KBM-7 (cell line): Measurements from ENCODE around the gene TMEM63C.

Experiments
- DNase-seq: peaks from one replicate; pipeline ENCODE4 v3.0.0-alpha.2; 2015
- in situ Hi-C: fragments of 300-500 bp; cut with MboI; formaldehyde crosslinking; loops from 2 replicates; pipeline ENCODE4 v1.14.3; 2020; ENCODE audit warnings: low sequenced_read_pairs, low pct_unique_long_range_greater_than_20kb, mixed read lengths

TMEM63C gene

DNA sequence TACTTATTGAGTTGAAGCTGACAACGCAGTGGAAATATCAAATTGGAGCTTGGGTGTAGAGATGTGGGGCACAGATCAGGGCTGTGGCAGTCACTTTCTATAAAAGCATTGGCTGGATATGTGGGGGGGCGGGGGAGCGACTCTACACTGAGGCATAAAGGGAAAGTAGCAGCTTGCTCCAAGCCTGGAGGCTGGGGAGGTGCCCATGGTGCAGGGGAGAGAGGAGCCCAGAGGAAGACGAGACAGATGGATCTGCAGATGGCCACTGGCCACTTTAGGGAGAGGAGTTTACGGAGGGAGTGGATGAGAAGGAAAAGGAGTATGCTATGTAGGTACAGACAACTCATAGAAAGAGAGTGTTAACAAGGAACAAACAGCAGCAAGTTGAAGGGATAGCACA is 102.9 kb downstream of the TMEM63C start:
- in situ Hi-C loops = no loop called here

DNA sequence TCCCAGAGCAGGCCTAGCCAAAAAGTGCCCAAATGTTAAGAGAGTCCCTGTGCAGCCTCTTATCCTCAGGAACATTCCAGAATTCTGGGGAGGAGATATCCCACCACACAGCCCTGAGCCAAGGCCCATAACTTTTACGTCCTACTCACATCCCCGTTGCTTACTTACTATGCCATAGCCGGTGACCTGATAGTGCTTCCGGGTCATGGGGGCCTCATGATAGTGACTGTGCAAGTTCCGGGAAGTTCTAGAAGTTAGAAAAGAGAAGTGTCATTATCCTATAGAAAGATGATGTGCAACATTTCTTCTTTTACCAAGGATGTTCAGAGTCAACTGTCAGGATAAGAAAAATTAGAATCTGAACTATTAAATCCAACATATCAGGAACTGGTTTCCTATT is 105.0 kb downstream of the TMEM63C start:
- in situ Hi-C loops = no loop called here
- DNase-seq = no peak

More for the DNA sequence above, 102.9 kb downstream of the TMEM63C start:
- DNase-seq = no peak

DNA sequence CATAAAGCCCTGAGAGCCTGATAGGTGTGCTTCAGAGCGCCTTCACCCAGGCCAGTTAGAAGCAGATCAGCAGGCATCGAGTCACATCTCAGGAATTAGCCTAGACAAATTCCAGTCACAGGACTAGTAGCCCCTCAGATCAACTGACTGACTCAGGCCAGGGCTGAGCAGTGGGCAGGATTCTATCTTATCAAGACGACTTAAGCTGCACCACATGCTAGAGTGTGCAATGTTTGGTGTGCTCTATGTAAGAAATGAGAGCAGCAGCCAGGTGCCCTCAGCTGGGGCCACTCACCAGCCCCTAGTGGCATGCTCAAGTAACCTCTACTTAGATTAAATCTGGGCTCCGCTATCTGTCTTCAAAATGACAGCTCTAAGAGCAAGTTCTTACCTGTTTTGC is 109.1 kb downstream of the TMEM63C start:
- no peak for DNase-seq
- in situ Hi-C loops = no loop called here

DNA sequence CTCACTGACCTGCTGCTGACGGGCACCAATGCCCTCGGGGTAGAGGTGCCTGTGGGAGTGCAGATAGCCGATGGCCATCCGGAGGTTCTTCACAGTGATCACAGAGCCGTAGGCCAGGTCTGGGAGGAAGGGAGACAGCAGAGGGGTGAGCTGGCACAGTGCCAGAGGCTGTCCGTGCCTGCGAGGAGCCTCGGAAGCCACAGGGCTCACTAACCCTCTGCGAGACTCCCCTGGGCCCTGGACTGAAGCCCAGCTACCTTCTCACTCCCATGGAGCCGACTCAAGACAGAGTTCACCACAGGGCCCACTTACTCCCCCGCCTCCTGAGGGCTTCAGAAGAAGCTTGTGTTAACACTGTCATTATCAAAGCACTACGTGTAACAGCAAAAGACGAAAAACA is 114.6 kb downstream of the TMEM63C start:
- no peak for DNase-seq
- in situ Hi-C loops = no loop called here

DNA sequence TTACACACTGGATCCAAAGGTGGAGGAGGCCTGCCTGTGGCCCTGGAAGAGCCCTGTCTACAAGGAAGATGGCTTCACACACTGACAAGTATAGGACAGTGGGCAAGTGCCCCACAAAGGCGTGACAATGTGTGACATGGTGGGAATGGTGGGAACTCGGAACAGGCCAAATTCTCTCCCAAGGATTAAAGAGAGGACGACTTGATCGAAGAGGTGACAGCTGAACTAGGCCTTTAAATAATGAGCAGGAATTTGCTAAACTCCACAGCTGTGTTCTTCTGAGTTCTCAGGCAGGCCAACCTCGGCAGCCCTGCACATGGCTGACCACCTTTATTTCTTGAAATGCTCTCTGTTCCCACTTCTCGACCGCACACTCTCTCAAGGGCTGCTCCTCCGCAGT is 115.3 kb downstream of the TMEM63C start:
- DNase-seq = no peak
- in situ Hi-C loops = no loop called here

DNA sequence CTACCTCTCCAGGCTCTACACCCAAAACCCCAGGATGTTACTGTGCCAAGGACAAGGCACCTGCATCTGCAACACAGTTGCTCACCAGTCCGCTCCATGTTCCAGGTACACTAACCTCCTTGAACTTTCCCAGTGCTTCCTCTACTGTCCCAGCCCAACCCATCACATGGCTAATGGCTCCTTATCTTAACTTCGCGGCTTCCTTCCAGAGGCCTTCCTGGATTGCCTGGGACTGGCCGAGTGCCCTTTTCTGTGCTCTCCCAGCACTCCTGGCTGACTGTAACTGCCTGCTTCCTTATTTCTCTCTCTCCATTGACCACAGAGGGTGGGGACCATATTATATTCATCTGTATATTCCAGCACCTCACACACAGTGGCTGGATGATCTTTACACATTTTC is 118.2 kb downstream of the TMEM63C start:
- in situ Hi-C loops = no loop called here
- DNase-seq = no peak

DNA sequence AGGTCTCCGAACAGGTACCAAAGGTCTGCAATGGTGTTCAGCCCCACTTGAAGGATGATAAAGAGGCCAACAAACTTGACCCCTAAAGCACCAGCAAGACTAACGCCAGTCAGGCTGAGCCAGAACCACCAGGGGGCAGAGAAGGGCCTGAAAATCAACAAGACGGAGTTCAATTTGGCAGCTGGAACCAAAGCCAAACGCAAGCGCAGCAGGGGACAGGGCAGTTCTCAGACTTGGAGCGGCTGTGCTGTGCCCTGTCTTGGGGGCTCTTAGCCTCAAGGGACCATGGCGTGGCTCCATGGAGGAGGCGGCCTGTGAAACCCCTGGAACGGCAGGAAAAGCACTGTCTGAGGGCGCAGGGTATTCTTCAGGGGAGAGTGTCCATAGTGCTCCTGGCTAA is 119.5 kb downstream of the TMEM63C start:
- DNase-seq = peak; percentile 73
- in situ Hi-C loops = no loop called here

DNA sequence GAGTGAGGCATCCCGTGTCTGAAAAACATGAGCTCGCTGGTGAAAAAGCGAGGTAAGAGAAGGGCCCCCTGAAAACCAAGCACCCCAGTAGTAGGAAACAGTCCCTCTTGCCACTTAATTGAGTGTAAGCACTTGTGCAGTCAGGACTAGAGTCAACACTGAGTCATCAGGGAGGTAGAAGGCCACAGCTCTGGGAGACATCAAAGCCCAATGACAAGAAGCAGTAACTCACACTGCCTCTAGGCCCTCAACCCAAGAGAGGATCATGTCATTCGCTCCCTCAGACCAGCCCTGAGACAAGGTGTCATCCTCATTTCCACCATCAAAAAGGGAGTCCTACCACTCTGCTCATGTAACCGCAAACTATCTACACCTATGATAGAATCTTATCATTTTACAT is 121.3 kb downstream of the TMEM63C start:
- in situ Hi-C loops = no loop called here
- DNase-seq = no peak

DNA sequence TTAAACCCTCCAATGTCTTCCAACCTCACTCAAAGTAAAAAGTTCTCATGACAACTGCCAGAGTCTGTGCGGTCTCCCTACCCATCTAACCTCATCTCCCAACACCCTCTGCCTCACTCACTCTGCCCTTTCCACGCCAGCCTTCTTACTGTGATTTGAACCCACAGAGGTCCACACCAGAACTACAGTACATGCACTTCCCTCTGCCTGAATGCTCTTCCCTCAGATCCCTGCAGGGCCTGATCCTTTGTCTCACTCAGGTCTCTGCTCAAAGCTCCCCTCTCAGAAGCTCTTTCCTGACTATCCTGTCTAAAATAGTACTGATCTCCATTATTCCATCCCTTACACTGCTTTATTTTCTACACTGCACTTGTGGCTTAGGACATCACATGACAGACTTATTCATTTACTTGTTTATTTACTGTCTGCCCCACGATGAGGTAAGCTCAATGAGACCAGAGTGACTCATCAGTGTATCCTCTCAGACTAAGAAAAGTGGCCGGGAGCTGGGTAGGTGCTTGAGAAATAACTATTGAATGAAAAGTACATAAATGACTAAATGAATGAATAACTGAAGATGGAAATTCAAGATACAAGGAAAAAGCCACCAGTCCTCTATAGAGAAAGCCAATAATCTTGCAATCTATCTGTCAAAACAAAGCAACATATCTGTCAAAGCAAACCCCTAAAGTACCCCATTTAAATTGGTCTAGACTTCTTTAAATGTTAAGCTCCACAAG is 122.0 kb downstream of the TMEM63C start:
- in situ Hi-C loops = no loop called here
- DNase-seq = no peak

DNA sequence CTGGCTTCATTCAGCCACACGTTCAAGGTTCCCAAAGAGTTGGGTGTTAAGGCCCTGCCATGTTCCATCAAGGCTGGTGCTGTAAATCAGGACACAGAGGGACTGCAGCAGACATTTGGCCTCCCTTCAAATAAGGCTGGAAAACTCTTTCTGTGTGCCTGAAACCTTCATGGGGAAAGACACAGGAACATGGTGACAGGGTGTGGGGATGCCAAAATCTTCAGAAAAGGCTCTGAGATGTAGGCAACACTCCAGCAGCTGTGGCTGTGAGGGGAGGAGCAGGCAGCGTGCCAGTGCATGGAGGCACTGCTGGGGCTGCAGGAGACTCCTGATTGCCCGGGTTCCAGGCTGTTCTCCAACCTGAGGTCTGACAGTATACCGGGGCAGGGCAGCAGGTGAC is 124.1 kb downstream of the TMEM63C start:
- in situ Hi-C loops = no loop called here
- DNase-seq = no peak

DNA sequence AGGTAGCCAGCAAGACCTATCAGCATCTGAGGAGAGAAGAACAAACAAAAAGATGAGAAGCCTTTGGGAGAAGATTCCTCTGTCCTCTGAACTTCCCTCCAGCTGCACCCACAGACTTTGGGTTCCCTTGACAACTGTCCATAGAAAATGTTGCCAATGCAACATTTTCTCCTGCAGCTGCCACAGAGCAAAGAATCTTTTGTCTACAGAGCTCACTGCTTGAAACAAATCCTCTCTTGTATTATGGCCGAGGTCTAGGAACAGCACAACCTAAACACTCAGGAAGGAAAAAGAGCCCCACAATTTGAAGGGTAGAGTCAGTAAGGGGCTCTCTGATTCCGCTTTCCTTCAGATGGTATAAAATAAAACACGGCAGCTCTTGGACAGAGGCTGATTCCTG is 124.8 kb downstream of the TMEM63C start:
- in situ Hi-C loops = no loop called here
- DNase-seq = no peak

DNA sequence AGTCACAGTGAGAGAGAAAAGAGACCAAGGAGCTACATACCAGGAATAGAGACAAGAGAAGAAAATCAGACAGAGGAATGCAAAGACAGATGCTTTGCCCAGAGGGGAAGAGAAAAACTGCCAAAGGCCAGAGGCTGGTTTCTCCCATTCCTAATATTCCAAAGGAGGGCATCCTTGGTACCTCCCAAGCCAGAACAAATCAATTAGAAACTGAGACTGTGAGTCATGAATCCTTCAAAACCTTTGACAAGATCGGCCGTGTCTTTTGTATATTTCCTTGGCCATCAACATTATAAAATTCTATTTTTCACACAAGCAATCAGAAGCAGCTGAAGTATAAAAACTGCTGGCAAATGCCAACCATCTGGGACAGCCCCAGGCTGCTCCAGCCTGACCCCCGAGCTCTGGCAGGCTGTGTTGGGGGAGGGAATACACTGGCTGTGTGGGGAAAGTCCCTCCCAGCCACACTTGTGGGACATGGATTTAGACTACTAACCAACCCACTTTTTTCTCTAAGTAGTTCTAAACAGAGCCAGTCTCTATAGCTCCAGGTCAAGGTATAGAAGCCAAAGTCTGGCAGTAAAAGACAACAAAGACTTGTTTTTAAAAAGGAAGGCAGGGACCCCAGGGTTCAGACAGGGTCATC is 125.4 kb downstream of the TMEM63C start:
- in situ Hi-C loops = no loop called here
- no peak for DNase-seq
